ENCODE results near the gene PLCD3. TPM values are rescaled to one million over a fixed set of nuclear protein-coding genes. Genes with fewer than 3 reads are reported as not detected.
A peak's percentile ranks its signal among the peaks of the same experiment; 100 is the strongest.

PLCD3 gene
- total RNA-seq, 4 donors from 2014 or later = 50.4 to 147 (median 81.8) TPM

GRCh38 chr17:45143767-45144198 lies 11.5 kb upstream of the PLCD3 start:
- no CpG with 5 or more reads among the region's 21 CpGs for WGBS, 2 donors (ENCODE audit: low coverage in 1 of 2)
- ATAC-seq = peak; percentile 52
- Histone ChIP-seq H3K4me3 (peak overlapping the region; percentile 22 to 62), H3K36me3 (peaks cover 0 to 23% of the 10 kb centered on the region in 2 donors), H3K9me3 (no peaks in the 10 kb centered on the region), H3K27ac (peak overlapping the region; percentile 81 to 98 (median 96)), H3K4me1 (peaks cover 0 to 46% (median 22%) of the 10 kb centered on the region in 3 donors), H3K27me3 (no peaks in the 10 kb centered on the region)
- TF ChIP-seq POLR2AphosphoS5 (IDR thresholded peaks at IDR 0.05) (peak; percentile 36), EP300 (IDR thresholded peaks at IDR 0.05) (no peak), POLR2A (IDR thresholded peaks at IDR 0.05) (no peak)
- TF ChIP-seq, protein P1, sequence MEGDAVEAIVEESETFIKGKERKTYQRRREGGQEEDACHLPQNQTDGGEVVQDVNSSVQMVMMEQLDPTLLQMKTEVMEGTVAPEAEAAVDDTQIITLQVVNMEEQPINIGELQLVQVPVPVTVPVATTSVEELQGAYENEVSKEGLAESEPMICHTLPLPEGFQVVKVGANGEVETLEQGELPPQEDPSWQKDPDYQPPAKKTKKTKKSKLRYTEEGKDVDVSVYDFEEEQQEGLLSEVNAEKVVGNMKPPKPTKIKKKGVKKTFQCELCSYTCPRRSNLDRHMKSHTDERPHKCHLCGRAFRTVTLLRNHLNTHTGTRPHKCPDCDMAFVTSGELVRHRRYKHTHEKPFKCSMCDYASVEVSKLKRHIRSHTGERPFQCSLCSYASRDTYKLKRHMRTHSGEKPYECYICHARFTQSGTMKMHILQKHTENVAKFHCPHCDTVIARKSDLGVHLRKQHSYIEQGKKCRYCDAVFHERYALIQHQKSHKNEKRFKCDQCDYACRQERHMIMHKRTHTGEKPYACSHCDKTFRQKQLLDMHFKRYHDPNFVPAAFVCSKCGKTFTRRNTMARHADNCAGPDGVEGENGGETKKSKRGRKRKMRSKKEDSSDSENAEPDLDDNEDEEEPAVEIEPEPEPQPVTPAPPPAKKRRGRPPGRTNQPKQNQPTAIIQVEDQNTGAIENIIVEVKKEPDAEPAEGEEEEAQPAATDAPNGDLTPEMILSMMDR (IDR thresholded peaks at IDR 0.05) = peak in 1 of 4 experiments; percentile 25

DNA sequence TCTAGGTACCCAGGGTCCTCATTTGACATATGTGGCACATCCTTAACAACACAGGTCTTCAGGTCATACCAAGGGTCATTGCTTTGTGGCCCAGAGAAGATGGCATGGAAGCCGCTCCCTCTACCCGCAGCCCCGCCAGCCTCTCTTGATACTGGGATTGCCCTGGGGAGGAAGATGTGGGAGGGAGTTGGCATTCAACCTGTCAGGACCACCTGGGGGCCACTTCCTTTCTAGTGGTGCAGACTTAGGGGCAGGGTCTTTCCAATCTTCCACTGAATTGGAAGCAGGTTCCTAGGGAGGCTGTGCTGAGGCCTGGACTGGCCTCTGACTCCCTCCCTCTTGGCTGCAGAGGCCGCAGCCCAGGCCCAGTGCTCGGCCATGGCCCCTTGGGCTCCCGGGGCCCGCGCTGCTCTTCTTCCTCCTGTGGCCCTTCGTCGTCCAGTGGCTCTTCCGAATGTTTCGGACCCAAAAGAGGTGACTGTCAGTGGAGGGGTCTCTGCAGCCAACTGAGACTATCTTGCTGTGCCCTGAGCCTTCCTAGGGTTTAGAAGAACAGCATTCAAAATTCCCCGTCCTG lies 10.9 kb upstream of the PLCD3 start:
- no peak for ATAC-seq
- TF ChIP-seq POLR2A (IDR thresholded peaks at IDR 0.05) = no peak
- TF ChIP-seq, protein P1 (IDR thresholded peaks at IDR 0.05) = no peak
- TF ChIP-seq EP300 (IDR thresholded peaks at IDR 0.05) = no peak
- no peak for TF ChIP-seq POLR2AphosphoS5 (IDR thresholded peaks at IDR 0.05)
- no CpG with 5 or more reads among the region's 13 CpGs for WGBS, 2 donors (ENCODE audit: low coverage in 1 of 2)
- Histone ChIP-seq H3K36me3 (peaks cover 0 to 28% of the 10 kb centered on the region in 2 donors), H3K27ac (peak overlapping the region; percentile 81 to 98 (median 96)), H3K9me3 (no peaks in the 10 kb centered on the region), H3K4me3 (peak overlapping the region in 1 of 2 donors; percentile 62), H3K4me1 (peaks cover 0 to 46% (median 22%) of the 10 kb centered on the region in 3 donors), H3K27me3 (no peaks in the 10 kb centered on the region)

DNA sequence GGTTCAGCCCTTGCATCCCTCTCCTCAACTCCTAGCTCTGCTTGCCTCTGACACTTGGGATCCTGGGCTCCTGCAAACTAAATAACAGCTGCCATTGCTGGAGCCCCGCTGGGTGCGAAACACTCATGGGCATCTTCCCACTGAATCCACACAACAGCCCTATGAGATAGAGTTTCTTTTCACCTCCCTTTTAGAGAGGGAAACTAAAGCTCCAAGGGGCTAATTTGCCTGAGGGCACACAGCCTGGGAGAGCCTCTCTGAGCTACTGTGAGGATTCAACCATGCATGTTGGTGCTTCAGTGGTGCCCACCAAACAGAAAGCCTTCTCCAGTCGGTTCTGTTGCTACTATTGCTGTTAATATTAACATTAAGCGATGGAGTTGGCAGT lies 7.2 kb upstream of the PLCD3 start:
- no peaks in the 10 kb centered on the region for H3K9me3 ChIP-seq
- peaks cover 0 to 39% of the 10 kb centered on the region in 2 donors for H3K36me3 ChIP-seq
- no peak for ATAC-seq
- H3K27me3 ChIP-seq = no peaks in the 10 kb centered on the region
- 20% methylated on average over 1 of the region's 4 CpGs; no CpG with 5 or more reads in 1 of the 2 donors for WGBS, 2 donors (ENCODE audit: low coverage in 1 of 2)
- TF ChIP-seq POLR2A (IDR thresholded peaks at IDR 0.05) = no peak
- no peak for TF ChIP-seq EP300 (IDR thresholded peaks at IDR 0.05)
- TF ChIP-seq, protein P1 (IDR thresholded peaks at IDR 0.05) = no peak
- no peak for TF ChIP-seq POLR2AphosphoS5 (IDR thresholded peaks at IDR 0.05)
- no peak overlapping the region for H3K4me3 ChIP-seq
- H3K4me1 ChIP-seq = peaks cover 0 to 44% (median 16%) of the 10 kb centered on the region in 3 donors
- H3K27ac ChIP-seq = no peak overlapping the region

DNA sequence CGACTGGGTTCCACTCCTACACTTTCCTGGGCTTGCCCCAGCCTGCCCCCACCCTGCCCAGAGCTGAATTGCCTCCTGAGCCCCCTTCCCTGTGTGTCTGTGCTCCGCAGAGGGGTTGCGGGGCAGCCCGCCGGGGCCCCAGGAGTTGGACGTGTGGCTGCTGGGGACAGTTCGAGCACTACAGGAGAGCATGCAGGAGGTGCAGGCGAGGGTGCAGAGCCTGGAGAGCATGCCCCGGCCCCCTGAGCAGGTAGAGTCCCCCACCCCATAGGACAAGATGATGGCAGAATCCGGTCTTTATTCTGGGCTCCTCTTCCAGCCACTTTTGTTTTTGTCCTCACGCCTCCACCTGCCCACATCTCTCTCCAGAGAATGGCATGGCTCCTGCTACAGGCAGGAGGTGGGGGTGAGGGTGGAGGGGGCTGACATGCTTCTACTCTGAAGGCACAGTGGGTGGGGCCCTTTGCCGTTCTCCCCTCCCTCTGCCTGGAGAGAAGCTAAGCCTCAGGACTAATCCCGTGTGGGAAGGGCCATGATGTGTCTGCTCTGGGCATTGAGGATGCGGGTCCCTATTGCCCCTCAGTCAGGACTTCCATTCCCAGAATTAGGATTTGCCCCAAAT lies 6.7 kb upstream of the PLCD3 start:
- ATAC-seq = no peak
- TF ChIP-seq, protein P1 (IDR thresholded peaks at IDR 0.05) = no peak
- no peak for TF ChIP-seq EP300 (IDR thresholded peaks at IDR 0.05)
- Histone ChIP-seq H3K36me3 (peaks cover 0 to 39% of the 10 kb centered on the region in 2 donors), H3K4me3 (no peak overlapping the region), H3K9me3 (no peaks in the 10 kb centered on the region), H3K27ac (no peak overlapping the region), H3K4me1 (peaks cover 0 to 44% (median 16%) of the 10 kb centered on the region in 3 donors), H3K27me3 (no peaks in the 10 kb centered on the region)
- 67 to 90% methylated on average over 2 to 3 of the region's 14 CpGs for WGBS, 2 donors (ENCODE audit: low coverage in 1 of 2)

Measured in gastroesophageal sphincter (tissue), 4 donors.